ENCODE data around the gene XYLT1. TPM values are rescaled to one million over a fixed set of nuclear protein-coding genes. Genes with fewer than 3 reads are reported as not detected.

The XYLT1 gene
- total and polyA plus RNA-seq, 9 of the 15 experiments (the other 6 are each of a cell fraction or from before 2014, with no cell fraction given) = 0.03 to 0.09 (median 0.08) TPM; not detected in 6

DNA sequence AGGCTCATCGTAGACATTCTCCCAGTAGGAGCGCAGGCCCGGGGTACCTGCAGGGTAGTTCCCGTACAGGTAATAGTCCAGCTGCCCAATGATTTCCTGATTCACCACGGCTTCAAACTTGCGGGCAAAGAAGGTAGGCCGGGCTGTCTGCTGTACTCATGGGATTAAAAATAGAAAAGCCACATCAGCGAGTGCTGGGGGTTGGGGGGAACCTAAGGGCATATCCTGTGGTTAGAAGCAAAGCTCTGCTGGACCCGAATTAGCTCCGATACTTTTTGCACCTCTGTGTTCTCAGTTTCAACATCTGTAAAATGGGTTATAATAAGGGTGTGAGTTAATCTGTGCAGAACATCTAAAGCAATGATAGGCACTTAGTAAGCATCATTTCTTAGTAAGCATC lies 336.2 kb downstream of the XYLT1 start (continued):
- TF ChIP-seq KDM1A (IDR thresholded peaks at IDR 0.05) (0 out of 4 replicates have a peak, but pooled peaks of 1 of the 2 experiments have one; percentile 15), EHMT2 (IDR thresholded peaks at IDR 0.05) (no peak), RBM25 (IDR thresholded peaks at IDR 0.05; ENCODE audit: low read depth, low read length, severe bottlenecking) (peak; percentile 91), ETV6 (IDR thresholded peaks at IDR 0.05; ENCODE audit: borderline replicate concordance in 1 of 2, low read depth in 2 of 2, low read length in 1 of 2) (no peak), ETV6 (CRISPR knock-in tag; IDR thresholded peaks at IDR 0.05; ENCODE audit: borderline replicate concordance) (no peak), BCOR (IDR thresholded peaks at IDR 0.05) (peak; percentile 33; the same call in 1 of the 2 replicates), ZKSCAN1 (IDR thresholded peaks at IDR 0.05; ENCODE audit: low read depth, low read length) (no peak), CHD2 (IDR thresholded peaks at IDR 0.05; ENCODE audit: low read depth, low read length) (no peak)

GRCh38 chr16:17133851-17134250 lies 336.9 kb downstream of the XYLT1 start:
- Histone ChIP-seq H3K9me3 (replicated peaks; ENCODE audit: control insufficient read depth, insufficient read depth, low read depth, low read length) (no peaks in the 10 kb centered on the region), H3K27me3 (ENCODE audit: control insufficient read depth in 2 of 2, insufficient read depth in 2 of 2, low read length in 2 of 2) (no peaks in the 10 kb centered on the region), H3K4me1 (replicated peaks in 1 of 2; ENCODE audit: control insufficient read depth in 2 of 2, insufficient read depth in 2 of 2, low read length in 2 of 2) (no peaks in the 10 kb centered on the region), H3K79me2 (ENCODE audit: control insufficient read depth, insufficient read depth, low read length) (no peaks in the 10 kb centered on the region), H3K27ac (ENCODE audit: extremely low read depth, low read depth, low read length) (no peak overlapping the region), H3K4me2 (ENCODE audit: insufficient read depth, low read length) (no peak overlapping the region), H2AFZ (ENCODE audit: low read depth, low read length) (no peak overlapping the region), H3K4me3 (no peak overlapping the region), H3K9me1 (ENCODE audit: control insufficient read depth, insufficient read depth, low read length) (no peaks in the 10 kb centered on the region), H4K20me1 (replicated peaks; ENCODE audit: control insufficient read depth, insufficient read depth, low read length) (peaks cover 33% of the 10 kb centered on the region), H3K9ac (ENCODE audit: insufficient read depth in 1 of 2, low read depth in 2 of 2, low read length in 2 of 2) (no peak overlapping the region), H3K36me3 (ENCODE audit: control insufficient read depth, insufficient read depth, low read length) (peaks cover 3% of the 10 kb centered on the region; the same call in 1 of the 3 replicates)
- BruUV-seq (replicated peaks) = no TSS peak
- ATAC-seq = no peak
- intact Hi-C loops (cut with micrococcal nuclease) = no loop called here
- no peak for TF ChIP-seq SMAD3 (CRISPR knock-in tag; conservative IDR thresholded peaks at IDR 0.05)
- TF ChIP-seq FOXM1 (IDR thresholded peaks at IDR 0.05; ENCODE audit: low read depth) = no peak
- TF ChIP-seq FOXM1 (CRISPR knock-in tag; IDR thresholded peaks at IDR 0.05; ENCODE audit: low read depth) = no peak
- ChIA-PET POLR2A (no interaction called here), CTCF (ENCODE audit: low intra/inter-chr PET ratio) (no interaction called here)
- no peak for FAIRE-seq
- in situ Hi-C loops (cut with MboI) = no loop called here
- DNase-seq (ENCODE audit: extremely low read depth in 1 of 4, low spot score in 3 of 4) = no peak
- WGBS (ENCODE audit: insufficient coverage, low coverage, missing lambda C conversion rate) = 81% methylated on average over 5 of the region's 5 CpGs

All from K562 (cell line).